ENCODE results near the gene IL4I1.

- no peak for TF ChIP-seq CTCF (conservative IDR thresholded peaks at IDR 0.05; ENCODE audit: low read depth, low read length)
- TF ChIP-seq EZH2 (IDR thresholded peaks at IDR 0.05; ENCODE audit: borderline replicate concordance, low read depth, low read length, poor library complexity, severe bottlenecking), result no peak
These were observed 24.1 kb upstream of the IL4I1 start for GRCh38 chr19:49920624-49921363.

All from A673 (cell line).